Activated T-helper 1 cell treated with Interleukin-2 at 50 U/mL for 16 hours (primary cell): ENCODE data around the gene CACNA1D.
"Not testable (repeated sequence)": the region's sequence is repeated elsewhere in the genome, so short reads cannot be mapped to it uniquely, and the experiment has no call there.

Source experiments
- DNase-seq: peaks from one replicate; pipeline ENCODE4 v3.0.0-alpha.2; 2020; ENCODE audit warnings: low read depth

CACNA1D gene

DNA sequence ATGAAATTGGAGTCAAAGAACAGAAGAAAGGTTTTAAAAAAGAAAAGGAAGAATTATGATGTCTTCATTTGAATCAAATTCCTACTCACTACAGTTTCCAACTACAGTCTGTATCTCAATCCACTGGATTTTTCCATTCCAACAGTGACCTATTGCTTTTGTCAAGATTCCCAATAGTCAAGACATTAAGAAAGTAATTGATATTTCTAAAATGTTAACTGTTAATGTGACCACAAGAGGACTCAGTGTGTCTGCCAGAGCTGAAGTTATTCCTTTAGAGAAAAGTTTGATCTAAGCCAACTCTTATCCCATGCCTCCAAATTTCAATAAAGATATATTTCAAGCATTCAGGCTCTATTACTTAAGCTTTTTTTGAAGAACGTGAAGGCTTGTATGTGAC is 163.2 kb downstream of the CACNA1D start:
- DNase-seq, result no peak

DNA sequence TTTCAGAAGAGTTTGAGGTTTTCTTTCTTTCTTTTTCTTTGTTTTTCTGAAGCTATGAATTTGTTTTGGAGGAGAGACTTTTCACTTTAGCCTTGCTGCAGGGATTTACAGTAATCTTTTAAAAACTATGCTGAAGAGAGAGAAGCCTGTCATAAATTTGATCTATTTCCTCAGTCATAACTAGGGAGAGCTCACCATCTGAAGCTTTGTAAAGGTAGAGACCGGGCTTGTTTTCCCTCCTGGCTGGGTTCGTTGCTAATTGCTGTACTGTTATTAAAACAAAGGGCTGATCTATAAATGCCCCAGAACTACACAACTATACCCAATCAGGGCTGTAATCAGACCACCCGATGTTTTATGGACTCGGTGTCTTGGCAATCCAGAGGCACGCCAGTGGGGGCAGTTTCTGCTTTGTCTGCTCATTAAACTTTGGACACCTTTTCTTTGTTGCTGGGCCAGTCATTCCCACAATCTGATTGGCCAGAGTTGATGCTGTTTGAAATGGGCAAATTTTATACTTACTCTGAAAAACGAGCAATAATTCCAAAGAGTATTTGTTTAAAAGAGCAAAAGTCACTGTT is 164.3 kb downstream of the CACNA1D start:
- no peak for DNase-seq

DNA sequence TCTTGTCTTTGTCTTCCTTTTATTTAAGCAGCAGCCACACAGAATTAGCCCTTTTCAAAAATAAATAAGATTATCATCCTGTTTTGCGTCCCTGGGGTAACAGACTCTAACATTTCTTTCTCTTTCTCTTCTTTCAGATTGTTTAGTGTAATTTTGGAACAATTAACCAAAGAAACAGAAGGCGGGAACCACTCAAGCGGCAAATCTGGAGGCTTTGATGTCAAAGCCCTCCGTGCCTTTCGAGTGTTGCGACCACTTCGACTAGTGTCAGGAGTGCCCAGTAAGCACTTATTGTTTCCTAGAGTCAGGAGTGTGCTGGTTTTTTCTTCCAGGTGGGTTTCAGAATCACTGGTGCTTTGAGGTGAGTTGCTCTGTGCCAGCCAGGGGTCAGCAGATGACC is 165.6 kb downstream of the CACNA1D start:
- no peak for DNase-seq

DNA sequence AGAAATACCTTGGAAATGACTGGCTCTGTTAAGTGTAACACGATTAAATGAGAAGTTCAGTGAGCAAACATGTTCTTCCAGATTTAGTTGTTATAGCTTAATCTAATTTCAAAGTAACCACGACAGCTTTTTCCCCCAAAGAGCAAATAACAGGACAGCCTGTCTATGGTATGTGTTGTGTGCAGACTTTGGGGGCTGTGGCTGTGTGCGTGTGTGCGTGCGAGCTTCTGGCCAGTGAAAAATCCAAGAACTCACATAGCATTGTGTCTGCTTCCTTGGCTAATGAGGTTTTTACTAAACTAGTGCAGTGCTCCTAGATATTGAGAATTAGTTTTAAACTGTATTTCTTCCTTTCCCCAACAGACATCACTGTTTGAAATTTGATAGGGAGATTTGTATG is 167.1 kb downstream of the CACNA1D start:
- no peak for DNase-seq

DNA sequence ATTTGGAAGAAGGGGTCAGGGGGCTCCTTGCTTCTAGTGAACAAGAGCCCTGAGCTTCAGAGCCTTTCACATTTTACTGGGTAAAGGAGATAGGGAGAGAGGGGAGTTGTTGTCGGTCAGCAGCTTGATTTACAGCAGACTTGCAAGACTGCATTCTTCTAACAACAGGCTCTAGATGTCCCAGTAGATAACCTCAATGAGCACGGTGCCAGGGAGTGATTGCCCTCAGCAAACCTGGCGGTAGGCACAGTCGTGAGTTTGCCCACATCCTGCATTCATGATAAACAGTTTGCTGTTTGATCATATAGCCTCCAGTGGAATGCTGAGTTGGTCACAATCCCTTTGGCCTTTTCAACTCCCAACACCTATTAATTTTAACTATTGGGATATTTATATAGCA is 170.4 kb downstream of the CACNA1D start:
- DNase-seq, result not testable (repeated sequence)

DNA sequence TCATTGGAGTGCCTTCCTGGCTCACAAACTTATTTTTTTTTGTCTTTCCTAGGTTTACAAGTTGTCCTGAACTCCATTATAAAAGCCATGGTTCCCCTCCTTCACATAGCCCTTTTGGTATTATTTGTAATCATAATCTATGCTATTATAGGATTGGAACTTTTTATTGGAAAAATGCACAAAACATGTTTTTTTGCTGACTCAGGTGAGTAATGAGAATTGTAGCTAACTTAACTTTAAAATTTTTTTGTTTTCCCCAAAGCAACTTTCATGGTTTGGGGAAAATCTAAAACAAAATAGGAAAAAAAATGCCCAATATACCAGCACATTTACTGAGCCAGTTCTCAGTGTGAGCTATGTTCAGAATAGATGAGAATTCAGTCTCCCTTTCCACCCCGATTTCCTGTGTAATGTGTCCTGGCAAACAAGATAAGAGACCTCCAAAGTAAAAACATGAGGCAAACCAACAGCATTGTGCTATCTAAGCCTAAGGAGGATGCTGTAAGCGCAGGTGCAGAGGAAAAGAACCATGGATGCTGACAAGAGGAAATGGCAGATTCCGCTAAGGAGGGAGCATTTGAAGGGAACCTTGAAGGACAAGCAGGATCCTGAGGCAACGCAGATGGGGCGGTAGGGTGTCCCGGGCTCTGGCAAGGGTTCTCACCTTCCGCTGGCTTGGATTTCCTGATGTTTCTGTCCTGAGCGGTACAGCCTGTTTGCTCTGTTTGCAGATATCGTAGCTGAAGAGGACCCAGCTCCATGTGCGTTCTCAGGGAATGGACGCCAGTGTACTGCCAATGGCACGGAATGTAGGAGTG is 171.4 kb downstream of the CACNA1D start:
- DNase-seq, result no peak

DNA sequence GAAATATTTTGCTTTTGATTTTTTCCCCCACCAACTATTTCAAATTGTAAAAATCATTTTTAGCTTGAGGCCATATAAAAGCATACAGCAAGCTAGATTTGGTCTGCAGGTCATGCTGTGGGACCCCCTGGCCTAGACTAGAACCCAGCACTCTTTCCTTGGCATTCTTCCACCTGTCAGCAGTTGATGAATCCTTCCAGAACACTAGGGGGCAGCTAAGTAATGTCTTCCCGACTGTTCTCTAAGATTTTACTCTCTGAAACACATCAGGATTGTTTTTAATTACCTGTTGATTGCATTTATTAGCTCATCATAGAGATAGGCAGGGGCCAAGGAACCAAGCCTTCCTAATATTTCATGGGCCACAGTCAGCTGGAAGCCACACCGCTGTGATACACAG is 174.5 kb downstream of the CACNA1D start:
- DNase-seq, result no peak

DNA sequence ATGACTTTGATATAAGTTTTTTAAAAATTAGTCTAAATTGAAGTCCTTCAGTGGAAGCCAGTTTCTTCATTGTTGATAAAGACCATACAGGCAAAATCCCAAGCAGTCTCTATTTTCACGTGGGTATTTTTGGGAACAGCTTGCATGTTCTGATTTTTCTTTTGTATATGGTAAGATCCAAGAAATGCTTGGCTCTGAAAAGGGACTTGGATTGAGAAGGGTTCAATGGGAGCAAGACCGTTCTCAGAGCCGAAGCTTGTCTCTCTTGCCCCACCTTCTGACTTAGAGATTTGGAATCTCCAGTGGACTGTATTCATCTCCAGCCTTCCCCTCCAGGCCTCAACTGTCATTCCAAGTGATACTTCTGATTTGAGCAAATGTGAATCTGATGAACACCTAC is 176.3 kb downstream of the CACNA1D start:
- DNase-seq, result no peak

DNA sequence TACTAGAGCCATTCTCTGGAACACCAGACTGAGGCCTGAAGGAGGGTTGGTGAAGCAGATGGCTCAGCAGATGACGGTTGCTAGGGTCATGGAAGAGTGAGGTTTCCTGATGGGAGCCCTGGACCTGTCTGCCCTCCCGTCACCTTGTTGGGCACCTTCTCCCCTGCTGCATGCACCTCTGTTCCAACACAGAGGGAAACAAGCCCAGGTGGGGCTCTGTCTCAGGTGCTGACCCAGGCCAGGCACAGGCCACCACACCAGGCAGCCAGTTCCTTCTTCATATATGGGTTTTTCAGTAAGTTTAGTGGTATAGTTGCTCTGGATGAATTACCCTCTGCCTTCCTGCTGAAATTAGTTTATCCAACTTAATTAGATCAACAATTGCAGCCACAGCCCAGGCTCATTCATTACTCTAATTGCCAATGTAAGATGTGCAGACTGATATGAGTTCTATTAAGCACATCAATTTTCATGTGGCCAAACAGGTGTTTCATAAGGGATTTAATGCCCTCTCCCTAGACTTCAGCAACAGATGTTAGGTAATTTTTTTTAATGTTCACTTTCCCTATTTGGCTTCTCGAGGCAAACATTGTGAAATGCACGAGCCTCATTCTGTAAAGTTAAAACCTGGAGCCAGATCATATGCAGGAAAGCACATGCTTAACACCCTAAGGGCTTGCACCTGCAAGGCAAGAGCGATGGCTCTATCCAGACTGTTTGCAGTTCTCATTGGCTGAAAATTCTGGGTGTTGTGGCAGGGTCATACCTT is 177.0 kb downstream of the CACNA1D start:
- no peak for DNase-seq

DNA sequence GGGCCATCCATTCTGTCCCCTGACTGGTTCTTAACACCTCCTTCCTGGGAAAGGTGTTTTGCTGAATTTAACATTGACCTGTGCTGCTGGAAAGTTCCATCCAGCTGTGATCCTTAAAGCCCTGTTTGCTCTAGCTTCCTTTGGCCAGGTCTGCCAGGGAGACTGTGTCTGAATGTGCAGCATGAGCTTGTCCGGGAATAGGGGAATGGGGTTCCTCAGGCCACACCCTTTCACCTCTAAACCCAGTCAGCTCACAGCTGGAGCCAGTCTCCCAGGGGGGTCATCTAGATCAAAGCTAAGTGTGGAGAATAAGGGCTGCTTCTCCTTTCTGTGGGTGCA is 177.5 kb downstream of the CACNA1D start:
- DNase-seq, result no peak

DNA sequence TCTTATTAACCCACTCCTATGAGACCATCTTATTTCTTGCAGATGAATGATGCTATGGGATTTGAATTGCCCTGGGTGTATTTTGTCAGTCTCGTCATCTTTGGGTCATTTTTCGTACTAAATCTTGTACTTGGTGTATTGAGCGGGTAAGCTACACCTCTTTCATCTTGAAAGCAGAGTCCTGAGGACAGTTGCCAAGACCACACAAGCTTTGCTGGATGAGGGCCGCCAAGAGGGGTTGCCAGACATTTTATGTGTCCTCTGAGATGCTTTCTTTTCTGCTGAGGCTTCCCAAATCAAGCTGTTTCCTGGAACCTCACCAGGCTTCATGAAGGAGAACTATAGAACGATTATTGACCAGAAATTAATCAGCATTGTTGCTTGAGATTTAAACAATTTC is 178.6 kb downstream of the CACNA1D start:
- DNase-seq, result no peak

DNA sequence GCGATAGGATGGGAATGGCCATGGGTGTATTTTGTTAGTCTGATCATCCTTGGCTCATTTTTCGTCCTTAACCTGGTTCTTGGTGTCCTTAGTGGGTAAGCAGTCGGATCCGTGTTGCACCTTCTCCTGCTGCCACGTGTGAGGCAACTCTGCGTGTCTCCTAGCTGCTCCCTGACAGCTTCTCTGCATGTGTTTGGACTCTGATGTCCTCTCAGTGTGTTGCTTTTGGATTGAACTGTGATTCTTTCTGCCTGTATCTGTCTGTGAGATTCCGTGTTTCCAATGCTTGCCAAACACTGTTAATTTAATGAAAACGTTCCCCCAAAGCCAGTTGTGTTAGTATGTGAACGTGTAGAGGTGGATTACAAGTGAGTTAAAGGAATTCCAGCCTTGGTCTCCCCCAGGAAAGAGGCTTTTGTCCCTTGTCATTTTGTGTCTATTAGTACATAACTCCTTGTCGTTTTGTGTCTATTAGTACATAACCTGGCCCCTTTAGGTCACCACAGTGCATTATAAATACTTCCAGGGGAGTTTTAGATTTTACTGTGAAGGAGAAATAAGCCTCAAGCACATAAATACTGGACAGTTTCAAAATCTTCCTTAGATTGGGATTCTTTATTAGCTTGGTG is 179.4 kb downstream of the CACNA1D start:
- DNase-seq, result no peak

DNA sequence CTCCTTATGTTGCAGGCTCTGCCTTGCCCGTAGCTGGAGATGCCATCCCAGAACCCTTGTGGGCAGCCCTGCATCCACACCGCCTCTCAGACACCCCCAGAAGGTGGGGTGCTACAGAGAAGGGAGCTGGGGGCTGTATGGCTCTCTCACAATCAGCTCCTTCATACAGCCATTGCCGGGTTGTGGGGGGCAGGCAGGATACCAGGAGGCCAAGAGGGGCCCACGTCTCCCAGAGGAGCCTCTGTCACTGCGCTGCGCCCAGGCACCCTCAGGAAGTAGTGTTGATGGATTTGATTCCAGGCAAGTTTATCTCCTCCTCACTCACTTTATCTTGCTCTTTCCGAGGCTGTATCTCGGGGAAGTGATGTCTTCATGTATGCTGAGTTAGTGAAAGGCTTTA is 180.2 kb downstream of the CACNA1D start:
- DNase-seq, result no peak

DNA sequence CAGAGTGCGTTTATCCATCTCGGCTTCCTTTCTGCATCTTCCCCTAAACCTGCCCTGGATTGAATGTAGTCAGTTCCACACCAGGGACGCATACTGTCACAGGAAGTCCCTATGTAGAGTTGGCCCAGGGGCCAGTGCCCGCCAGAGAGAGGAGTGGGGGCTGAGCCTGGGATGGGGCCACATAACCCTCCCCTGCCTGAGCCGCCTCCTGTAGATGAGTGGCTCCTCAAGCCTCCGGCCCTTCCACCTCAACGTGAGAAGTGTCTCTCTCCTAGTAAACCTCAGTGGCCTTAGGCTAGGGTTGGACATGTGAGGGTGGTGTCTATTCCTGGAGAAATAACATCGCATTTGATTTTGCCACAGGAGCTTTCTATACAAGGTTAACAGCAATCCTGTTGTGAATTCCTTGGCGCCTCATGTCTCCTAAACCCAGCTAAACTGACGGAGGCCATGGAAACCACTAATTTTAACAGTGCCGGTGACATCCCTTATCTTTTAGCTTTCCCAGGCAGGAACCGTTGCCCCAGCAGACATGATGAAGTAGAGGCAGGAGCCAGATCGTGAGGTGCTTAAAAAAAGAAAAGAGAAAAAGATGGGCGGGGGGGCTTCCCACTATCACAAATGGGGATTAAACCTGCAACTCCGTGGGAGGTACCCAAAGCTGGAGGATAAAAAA is 180.7 kb downstream of the CACNA1D start:
- DNase-seq, result no peak

DNA sequence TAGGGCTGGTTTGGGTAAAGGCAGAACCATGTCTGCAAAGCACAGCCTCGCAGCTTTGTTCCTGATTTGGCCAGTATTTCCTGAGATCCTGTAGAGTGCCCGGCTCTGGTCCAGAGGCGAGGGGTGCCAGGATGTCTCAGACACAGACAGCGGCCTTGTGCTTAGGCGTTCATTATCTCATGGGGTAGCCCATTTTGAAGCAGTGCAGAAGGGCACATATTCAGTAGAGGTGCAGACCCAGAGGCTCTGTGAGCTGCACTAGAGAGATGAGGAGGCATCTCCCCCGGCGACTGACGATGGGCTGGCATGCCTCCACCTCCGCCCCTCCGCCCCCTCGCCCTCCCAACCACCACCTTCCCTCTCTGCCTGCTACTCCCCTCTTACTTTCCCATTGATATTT is 181.5 kb downstream of the CACNA1D start:
- no peak for DNase-seq

DNA sequence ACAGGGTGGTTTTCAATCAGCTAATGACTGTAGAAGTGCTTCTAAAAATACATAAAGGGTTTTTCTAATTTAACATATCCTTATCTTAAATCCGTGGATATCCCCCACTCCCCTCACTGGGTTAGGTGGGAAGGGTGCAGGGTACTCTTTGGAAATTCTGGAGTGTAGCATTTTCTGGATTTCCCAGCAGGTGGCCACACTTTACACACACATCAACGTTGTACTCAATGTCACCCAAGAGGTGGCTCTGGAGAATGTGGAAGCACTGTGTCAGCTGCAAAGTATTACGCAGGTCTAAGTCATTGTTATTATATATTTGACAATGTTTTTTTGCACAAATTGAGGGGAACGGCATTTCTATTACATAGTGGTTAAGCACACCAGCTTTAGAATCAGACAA is 183.0 kb downstream of the CACNA1D start:
- DNase-seq, result no peak

DNA sequence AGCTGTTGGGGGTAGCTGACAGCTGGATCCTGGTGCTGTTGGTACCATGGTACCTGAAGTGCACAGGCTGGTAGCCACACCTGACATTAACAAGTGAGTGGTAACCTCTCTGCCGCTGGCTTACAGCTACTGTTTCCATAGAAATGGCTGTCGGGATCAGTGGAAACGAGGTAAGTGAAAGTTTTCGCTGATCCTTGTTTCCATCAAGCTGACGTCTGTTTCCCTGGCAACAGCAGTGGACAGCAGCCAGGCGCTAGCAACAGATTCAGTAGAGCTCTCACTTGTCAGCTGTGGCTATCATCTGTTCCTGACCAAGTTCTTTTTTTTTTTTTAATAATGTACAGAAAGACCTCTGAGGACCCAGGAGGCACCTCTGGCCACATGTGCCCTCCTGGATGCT is 185.6 kb downstream of the CACNA1D start:
- no peak for DNase-seq

DNA sequence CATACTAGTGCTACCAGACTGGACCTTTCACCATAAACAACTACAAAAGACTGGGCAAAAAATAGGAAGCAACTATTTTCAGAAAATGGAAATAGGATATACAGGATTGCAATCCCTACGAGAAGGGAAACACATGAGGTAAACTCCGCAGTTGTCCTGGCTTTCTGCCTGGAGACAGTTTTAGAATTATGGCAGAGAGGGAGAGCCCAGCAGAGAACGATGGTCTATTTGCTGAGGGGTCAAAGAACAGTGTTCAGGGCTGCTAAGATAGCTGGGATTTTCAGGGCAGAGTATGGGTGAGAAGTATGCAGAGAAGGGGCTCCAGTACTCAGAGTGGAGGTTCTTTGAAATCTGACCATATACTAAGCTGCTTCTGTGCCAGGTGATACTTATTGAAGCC is 188.4 kb downstream of the CACNA1D start:
- no peak for DNase-seq

DNA sequence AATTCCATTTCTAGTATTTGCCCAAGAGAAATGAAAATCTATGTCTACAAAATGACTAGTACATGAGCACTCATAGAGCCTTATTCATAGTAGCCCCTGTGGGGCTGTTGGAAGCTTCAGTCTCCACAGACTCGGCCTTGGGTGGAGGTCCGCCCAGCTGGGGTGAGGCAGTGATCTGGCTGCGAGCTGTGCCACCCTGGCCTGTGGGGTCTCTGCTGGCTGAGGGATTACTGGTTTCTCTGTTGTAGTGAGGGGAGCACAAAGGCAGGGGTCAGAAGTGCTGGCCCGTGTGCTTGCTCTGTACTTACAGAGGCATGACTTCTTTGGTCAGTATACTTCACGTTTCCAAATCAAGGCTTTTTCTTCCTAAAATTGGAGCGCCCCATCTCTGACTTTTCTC is 193.7 kb downstream of the CACNA1D start:
- DNase-seq, result no peak

DNA sequence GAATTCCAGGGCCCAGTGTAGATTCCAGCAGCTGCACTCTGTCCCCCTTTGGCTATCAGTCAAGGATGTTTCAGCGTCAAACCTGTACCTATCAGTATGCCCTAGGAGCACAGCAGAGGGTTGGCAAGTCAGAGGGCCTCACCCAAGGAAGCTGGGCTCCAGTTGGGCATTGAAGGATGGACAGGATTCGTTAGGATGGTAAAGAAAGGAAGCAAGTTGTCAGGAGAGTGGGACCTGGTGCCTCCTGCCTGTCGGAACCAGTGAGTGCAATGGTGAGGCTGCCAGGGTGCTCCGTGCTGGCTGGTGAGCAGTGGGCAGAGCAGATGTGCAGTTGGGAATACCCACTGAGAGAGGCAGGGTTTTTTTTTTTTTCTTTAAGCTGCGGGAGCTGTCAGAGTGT is 194.6 kb downstream of the CACNA1D start:
- no peak for DNase-seq

DNA sequence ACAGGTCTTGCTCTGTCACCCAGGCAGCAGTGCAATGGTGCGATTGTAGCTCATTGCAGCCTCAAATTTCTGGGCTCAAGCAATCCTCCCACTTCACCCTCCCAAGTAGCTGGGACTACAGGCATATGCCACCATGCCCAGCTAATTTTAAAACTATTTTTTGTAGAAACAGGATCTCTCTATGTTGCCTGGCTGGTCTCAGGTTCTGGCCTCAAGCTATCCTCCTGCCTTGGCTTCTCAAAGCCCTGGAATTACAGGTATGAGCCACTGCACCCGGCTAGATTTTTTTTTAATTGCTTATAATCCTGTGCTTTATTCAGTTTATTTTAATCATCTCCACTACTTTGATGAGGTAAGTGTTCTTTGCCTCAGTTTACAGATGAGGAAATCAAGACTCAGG is 195.3 kb downstream of the CACNA1D start:
- DNase-seq, result no peak

DNA sequence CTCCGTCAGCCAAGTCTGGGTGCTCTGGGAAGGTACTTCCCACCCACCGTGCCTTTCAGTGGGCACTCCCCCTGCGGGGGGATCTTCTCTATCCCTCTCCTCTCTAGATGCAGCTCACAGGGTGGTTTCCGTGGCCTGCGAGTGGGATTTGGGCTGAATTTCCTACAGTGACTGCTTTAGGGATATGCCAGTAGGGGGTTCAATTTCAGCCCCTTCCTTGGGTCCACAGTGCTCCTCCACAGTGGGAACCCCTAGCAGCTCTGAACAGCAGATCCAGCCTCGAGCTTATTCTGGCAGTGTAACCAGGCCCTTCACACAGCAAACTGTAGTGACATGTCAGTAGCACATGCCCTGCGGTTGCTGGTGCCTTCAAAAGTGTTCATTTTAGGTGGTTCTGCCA is 196.1 kb downstream of the CACNA1D start:
- DNase-seq, result no peak
